HepG2 (cell line): ENCODE data around the gene TNS1. TPM values are rescaled to one million over a fixed set of nuclear protein-coding genes. Genes with fewer than 3 reads are reported as not detected.

ENCODE experiments used
- ARNT ChIP-seq: fragments of 450-650 bp; IDR thresholded peaks from 2 replicates; pipeline ENCODE4 v1.6.1; 2017
- DMTF1 ChIP-seq: sonication (generic); formaldehyde crosslinking; IDR thresholded peaks from 2 replicates; pipeline ENCODE4 v1.4.0; 2020; ENCODE audit warnings: mild to moderate bottlenecking, missing genetic modification reagents
- EEA1 ChIP-seq: sonication (generic); formaldehyde crosslinking; IDR thresholded peaks from 2 replicates; pipeline ENCODE4 v1.5.1; 2020; ENCODE audit warnings: mild to moderate bottlenecking, missing genetic modification reagents, borderline replicate concordance
- FOSL1 ChIP-seq: sonication (generic); formaldehyde crosslinking; IDR thresholded peaks from 2 replicates; pipeline ENCODE4 v1.9.0; 2021; ENCODE audit warnings: missing genetic modification reagents, borderline replicate concordance
- MAF1 ChIP-seq: sonication (generic); formaldehyde crosslinking; IDR thresholded peaks from 2 replicates; pipeline ENCODE4 v1.5.0; 2020; ENCODE audit warnings: missing genetic modification reagents, borderline replicate concordance
- MED8 ChIP-seq: sonication (generic); formaldehyde crosslinking; IDR thresholded peaks from 2 replicates; pipeline ENCODE4 v1.8.1; 2023; ENCODE audit warnings: mild to moderate bottlenecking, missing genetic modification reagents; ENCODE audit not compliant: insufficient replicate concordance
- MTA3 ChIP-seq: sonication (generic); formaldehyde crosslinking; IDR thresholded peaks from 2 replicates; pipeline ENCODE4 v1.4.0; 2020; ENCODE audit warnings: missing genetic modification reagents
- NRL ChIP-seq: sonication (generic); formaldehyde crosslinking; IDR thresholded peaks from 2 replicates; pipeline ENCODE4 v1.5.0; 2020; ENCODE audit warnings: missing genetic modification reagents, mild to moderate bottlenecking, moderate library complexity, borderline replicate concordance
- PHF21A ChIP-seq: sonication (generic); formaldehyde crosslinking; IDR thresholded peaks from 2 replicates; pipeline ENCODE4 v1.5.0; 2020; ENCODE audit warnings: mild to moderate bottlenecking, missing genetic modification reagents
- SOX5 ChIP-seq: IDR thresholded peaks from 2 replicates; pipeline ENCODE4 v1.6.1; 2016; ENCODE audit warnings: borderline replicate concordance
- TOPORS ChIP-seq: sonication (generic); formaldehyde crosslinking; IDR thresholded peaks from 2 replicates; pipeline ENCODE4 v1.8.0; 2023; ENCODE audit warnings: mild to moderate bottlenecking, missing genetic modification reagents
- YEATS4 ChIP-seq: sonication (generic); formaldehyde crosslinking; IDR thresholded peaks from 2 replicates; pipeline ENCODE4 v1.4.0; 2020; ENCODE audit warnings: missing genetic modification reagents, borderline replicate concordance
- ZFP37 ChIP-seq: sonication (generic); formaldehyde crosslinking; IDR thresholded peaks from 2 replicates; pipeline ENCODE4 v1.4.0; 2020; ENCODE audit warnings: missing genetic modification reagents, borderline replicate concordance
- ZMAT3 ChIP-seq: sonication (generic); formaldehyde crosslinking; conservative IDR thresholded peaks from 2 replicates; pipeline ENCODE4 v1.7.0; 2021; ENCODE audit warnings: missing genetic modification reagents
- ZNF20 ChIP-seq: sonication (generic); formaldehyde crosslinking; IDR thresholded peaks from 2 replicates; pipeline ENCODE4 v1.4.0; 2020; ENCODE audit warnings: mild to moderate bottlenecking, moderate library complexity, missing genetic modification reagents
- ZNF552 ChIP-seq: sonication (generic); formaldehyde crosslinking; IDR thresholded peaks from 2 replicates; pipeline ENCODE4 v1.9.0; 2022; ENCODE audit warnings: missing genetic modification reagents, mild to moderate bottlenecking, borderline replicate concordance
- ZNF619 ChIP-seq: sonication (generic); formaldehyde crosslinking; IDR thresholded peaks from 2 replicates; pipeline ENCODE4 v1.4.0; 2020; ENCODE audit warnings: mild to moderate bottlenecking, missing genetic modification reagents
- polyA plus RNA-seq, 8 experiments: library from polyadenylated mRNA; depleted of rRNA in 3 of 8; stranded (reverse) in 7 of 8; unstranded in 1 of 8; fragments of >200 nt; fragmentation: Illumina TruSeq in 4 of 8; extraction: Trizol in 4 of 8; gene quantifications; 2 replicates each; pipeline versions ENCODE4 v1.2.1 to v1.2.3, GENCODE V29; 2011 to 2016; ENCODE audit warnings: low read depth in 4 of 8, missing spikeins in 1 of 8, mixed read lengths in 1 of 8; ENCODE audit not compliant: insufficient read depth in 1 of 8
- total RNA-seq, 5 experiments: library from RNA; depleted of rRNA; stranded (reverse); fragments of >200 nt; fragmentation: Illumina TruSeq; extraction: Trizol; gene quantifications; 2 replicates each; pipeline ENCODE4 v1.2.3, GENCODE V29; 2016; ENCODE audit warnings: low read depth in 1 of 5
- TF ChIP-seq, protein P1 (sequence below): sonication (generic); formaldehyde crosslinking; IDR thresholded peaks from 2 replicates; pipeline ENCODE4 v1.4.0; 2020; ENCODE audit warnings: missing genetic modification reagents
- TF ChIP-seq, protein P2 (sequence below): sonication (generic); formaldehyde crosslinking; IDR thresholded peaks from 2 replicates; pipeline ENCODE4 v1.4.0; 2020; ENCODE audit warnings: mild to moderate bottlenecking, low read depth, missing genetic modification reagents

Gene TNS1
- total and polyA plus RNA-seq, 2 of the 13 experiments (the other 11 are each of a cell fraction or from before 2014, with no cell fraction given): 1.9 to 118 TPM

- TF ChIP-seq, protein P1, sequence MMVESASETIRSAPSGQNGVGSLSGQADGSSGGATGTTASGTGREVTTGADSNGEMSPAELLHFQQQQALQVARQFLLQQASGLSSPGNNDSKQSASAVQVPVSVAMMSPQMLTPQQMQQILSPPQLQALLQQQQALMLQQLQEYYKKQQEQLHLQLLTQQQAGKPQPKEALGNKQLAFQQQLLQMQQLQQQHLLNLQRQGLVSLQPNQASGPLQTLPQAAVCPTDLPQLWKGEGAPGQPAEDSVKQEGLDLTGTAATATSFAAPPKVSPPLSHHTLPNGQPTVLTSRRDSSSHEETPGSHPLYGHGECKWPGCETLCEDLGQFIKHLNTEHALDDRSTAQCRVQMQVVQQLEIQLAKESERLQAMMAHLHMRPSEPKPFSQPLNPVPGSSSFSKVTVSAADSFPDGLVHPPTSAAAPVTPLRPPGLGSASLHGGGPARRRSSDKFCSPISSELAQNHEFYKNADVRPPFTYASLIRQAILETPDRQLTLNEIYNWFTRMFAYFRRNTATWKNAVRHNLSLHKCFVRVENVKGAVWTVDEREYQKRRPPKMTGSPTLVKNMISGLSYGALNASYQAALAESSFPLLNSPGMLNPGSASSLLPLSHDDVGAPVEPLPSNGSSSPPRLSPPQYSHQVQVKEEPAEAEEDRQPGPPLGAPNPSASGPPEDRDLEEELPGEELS: peak; percentile 79
- TF ChIP-seq YEATS4 (peak; percentile 37; the same call in 1 of the 2 replicates), ARNT (no peak), ZNF20 (CRISPR knock-in tag) (no peak), ZMAT3 (CRISPR knock-in tag) (0 out of 2 replicates have a peak, but pooled peaks have one; percentile 64), TOPORS (CRISPR knock-in tag) (no peak), NRL (0 out of 2 replicates have a peak, but pooled peaks have one; percentile 43), DMTF1 (CRISPR knock-in tag) (0 out of 2 replicates have a peak, but pooled peaks have one; percentile 74), ZNF552 (CRISPR knock-in tag) (no peak), PHF21A (peak; percentile 90), ZFP37 (CRISPR knock-in tag) (0 out of 2 replicates have a peak, but pooled peaks have one; percentile 8), FOSL1 (CRISPR knock-in tag) (no peak), SOX5 (peak; percentile 66; the same call in 1 of the 2 replicates), MED8 (CRISPR knock-in tag) (no peak), ZNF619 (0 out of 2 replicates have a peak, but pooled peaks have one; percentile 17), MAF1 (CRISPR knock-in tag) (no peak), EEA1 (CRISPR knock-in tag) (peak; percentile 74; the same call in 1 of the 2 replicates), MTA3 (CRISPR knock-in tag) (no peak)
- TF ChIP-seq, protein P2, sequence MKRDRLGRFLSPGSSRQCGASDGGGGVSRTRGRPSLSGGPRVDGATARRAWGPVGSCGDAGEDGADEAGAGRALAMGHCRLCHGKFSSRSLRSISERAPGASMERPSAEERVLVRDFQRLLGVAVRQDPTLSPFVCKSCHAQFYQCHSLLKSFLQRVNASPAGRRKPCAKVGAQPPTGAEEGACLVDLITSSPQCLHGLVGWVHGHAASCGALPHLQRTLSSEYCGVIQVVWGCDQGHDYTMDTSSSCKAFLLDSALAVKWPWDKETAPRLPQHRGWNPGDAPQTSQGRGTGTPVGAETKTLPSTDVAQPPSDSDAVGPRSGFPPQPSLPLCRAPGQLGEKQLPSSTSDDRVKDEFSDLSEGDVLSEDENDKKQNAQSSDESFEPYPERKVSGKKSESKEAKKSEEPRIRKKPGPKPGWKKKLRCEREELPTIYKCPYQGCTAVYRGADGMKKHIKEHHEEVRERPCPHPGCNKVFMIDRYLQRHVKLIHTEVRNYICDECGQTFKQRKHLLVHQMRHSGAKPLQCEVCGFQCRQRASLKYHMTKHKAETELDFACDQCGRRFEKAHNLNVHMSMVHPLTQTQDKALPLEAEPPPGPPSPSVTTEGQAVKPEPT: no peak
Measured at GRCh38 chr2:217903859-217904613, 98.8 kb downstream of the TNS1 start (continued).
